HCT116 (cell line): ENCODE data around the gene POFUT1. TPM values are rescaled to one million over a fixed set of nuclear protein-coding genes. Genes with fewer than 3 reads are reported as not detected.

Source experiments
- ATAC-seq: fragments of 200-7000 bp; cut with Tn5 transposase; 2 replicates; pipeline ENCODE4 v1.9.1; 2020; ENCODE audit warnings: mild to moderate bottlenecking, moderate library complexity
- BruUV-seq: library from RNA; stranded (reverse); fragments of 400-500 nt; replicated peaks from 2 replicates; lab custom pipeline; 2021; lab: Mats Ljungman, UMichigan
- CTCF ChIA-PET: fragments of 300-600 bp; sonication (Branson Sonifier 250); formaldehyde crosslinking; loops from one replicate; lab custom pipeline; 2021; ENCODE audit warnings: antibody characterized with exemption; lab: Charles Lee
- POLR2A ChIA-PET: fragments of 300-600, 350-600 bp; sonication (Branson Sonifier 250); formaldehyde crosslinking; loops from one replicate; lab custom pipeline; 2021; ENCODE audit warnings: antibody characterized with exemption; lab: Charles Lee
- RAD21 ChIA-PET, 2 experiments: fragments of 300-600 bp; sonication (Branson Sonifier 250); formaldehyde crosslinking; loops; one replicate each; lab custom pipeline; 2023; ENCODE audit warnings: low total read pairs in 2 of 2; ENCODE audit not compliant: uncharacterized antibody in 2 of 2, unreplicated experiment in 2 of 2, low non-redundant PET in 1 of 2; lab: Charles Lee
- DNase-seq: peaks from one replicate; pipeline ENCODE4 v3.0.0-alpha.2; 2010; ENCODE audit warnings: low read depth, low spot score
- H2AFZ ChIP-seq: fragments of 200-600 bp; shearing (Covaris generic), sonication (generic); 2 replicates; pipeline ENCODE4 v1.6.1; 2017; ENCODE audit warnings: low read depth, mixed run types, mixed read lengths, antibody characterized with exemption, low read length; ENCODE audit not compliant: poor library complexity, severe bottlenecking
- H3K27ac ChIP-seq: 2 replicates; pipeline ENCODE4 v1.5.1; 2012; ENCODE audit warnings: low read depth, low read length
- H3K27me3 ChIP-seq: fragments of 200-600 bp; sonication (generic); 2 replicates; pipeline ENCODE4 v1.6.1; 2016; ENCODE audit warnings: mixed run types, low read length, mixed read lengths; ENCODE audit not compliant: insufficient read depth
- H3K36me3 ChIP-seq, 2 experiments: fragments of 200-500 bp in 1 of 2; fragments of 200-600 bp in 1 of 2; sonication (Bioruptor generic) in 1 of 2; sonication (generic) in 1 of 2; 2 replicates each; pipeline versions ENCODE4 v1.5.1 to v1.6.1; 2014 to 2016; ENCODE audit warnings: low read length in 2 of 2, inconsistent platforms in 1 of 2, mixed read lengths in 1 of 2, mixed run types in 1 of 2; ENCODE audit not compliant: insufficient read depth in 2 of 2, control insufficient read depth in 1 of 2
- H3K4me1 ChIP-seq, 2 experiments: fragments of 200-600 bp in 1 of 2; sonication (generic) in 1 of 2; 2 replicates each; pipeline versions ENCODE4 v1.5.1 to v1.6.1; 2012 to 2017; ENCODE audit warnings: low read length in 2 of 2, inconsistent platforms in 1 of 2, mild to moderate bottlenecking in 1 of 2, mixed read lengths in 1 of 2, mixed run types in 1 of 2, moderate library complexity in 1 of 2; ENCODE audit not compliant: insufficient read depth in 2 of 2, control insufficient read depth in 1 of 2
- H3K4me2 ChIP-seq: fragments of 200-600 bp; sonication (generic); 2 replicates; pipeline ENCODE4 v1.6.1; 2017; ENCODE audit warnings: mixed run types, low read length, mixed read lengths
- H3K4me3 ChIP-seq, 2 experiments: fragments of 200-600 bp in 1 of 2; sonication (generic) in 1 of 2; replicated peaks in 1 of 2; 2 replicates each; pipeline ENCODE4 v1.5.1; 2011 to 2016; ENCODE audit warnings: low read length in 2 of 2, control low read depth in 1 of 2, low read depth in 1 of 2, mild to moderate bottlenecking in 1 of 2, mixed read lengths in 1 of 2, mixed run types in 1 of 2
- H3K79me2 ChIP-seq: fragments of 200-600 bp; sonication (generic); 2 replicates; pipeline ENCODE4 v1.6.1; 2017; ENCODE audit warnings: mild to moderate bottlenecking, mixed run types, low read length, moderate library complexity, mixed read lengths; ENCODE audit not compliant: insufficient read depth
- H3K9ac ChIP-seq: fragments of 200-600 bp; sonication (generic); 2 replicates; pipeline ENCODE4 v1.6.1; 2016; ENCODE audit warnings: low read length, mixed read lengths
- H3K9me2 ChIP-seq: fragments of 200-600 bp; sonication (generic), shearing (Covaris generic); 2 replicates; pipeline ENCODE4 v1.6.1; 2017; ENCODE audit warnings: mixed run types, mild to moderate bottlenecking, moderate library complexity; ENCODE audit not compliant: insufficient read depth
- H3K9me3 ChIP-seq, 2 experiments: fragments of 200-500 bp in 1 of 2; fragments of 200-600 bp in 1 of 2; sonication (Bioruptor generic) in 1 of 2; sonication (generic) in 1 of 2; 2 replicates each; pipeline ENCODE4 v1.6.1; 2014 to 2017; ENCODE audit warnings: low read length in 2 of 2, mixed read lengths in 2 of 2, inconsistent platforms in 1 of 2, low read depth in 1 of 2, mild to moderate bottlenecking in 1 of 2, mixed run types in 1 of 2, moderate library complexity in 1 of 2; ENCODE audit not compliant: control insufficient read depth in 1 of 2, insufficient read depth in 1 of 2
- H4K20me1 ChIP-seq: fragments of 200-600 bp; sonication (generic), shearing (Covaris generic); 2 replicates; pipeline ENCODE4 v1.6.1; 2017; ENCODE audit warnings: mixed run types, mild to moderate bottlenecking, moderate library complexity; ENCODE audit not compliant: insufficient read depth
- CBX3 ChIP-seq: IDR thresholded peaks from 2 replicates; pipeline ENCODE4 v1.6.1; 2012; ENCODE audit warnings: low read depth
- CEBPB ChIP-seq: IDR thresholded peaks from 2 replicates; pipeline ENCODE4 v1.6.1; 2012; ENCODE audit warnings: low read depth
- EGR1 ChIP-seq: IDR thresholded peaks from 2 replicates; pipeline ENCODE4 v1.6.1; 2012; ENCODE audit warnings: low read depth
- ELF1 ChIP-seq: IDR thresholded peaks from 2 replicates; pipeline ENCODE4 v1.6.1; 2012; ENCODE audit warnings: low read depth, borderline replicate concordance
- POLR2A ChIP-seq: IDR thresholded peaks from 2 replicates; pipeline ENCODE4 v1.7.0; 2011; ENCODE audit warnings: borderline replicate concordance; ENCODE audit not compliant: insufficient read depth, insufficient read length; ENCODE audit errors: extremely low read depth
- POLR2AphosphoS5 ChIP-seq: IDR thresholded peaks from 2 replicates; pipeline ENCODE4 v1.6.1; 2011; ENCODE audit warnings: mild to moderate bottlenecking, low read depth, low read length, moderate library complexity
- RAD21 ChIP-seq: IDR thresholded peaks from 2 replicates; pipeline ENCODE4 v1.6.1; 2012; ENCODE audit warnings: low read depth, mild to moderate bottlenecking
- SIN3A ChIP-seq: IDR thresholded peaks from 2 replicates; pipeline ENCODE4 v1.6.1; 2012; ENCODE audit warnings: low read depth
- SP1 ChIP-seq: IDR thresholded peaks from 2 replicates; pipeline ENCODE4 v1.6.1; 2012; ENCODE audit warnings: low read depth
- ZFX ChIP-seq: fragments of 450-650 bp; IDR thresholded peaks from 2 replicates; pipeline ENCODE4 v1.6.1; 2017
- intact Hi-C: fragments of 100-400 bp; cut with micrococcal nuclease; formaldehyde crosslinking; loops from 2 replicates; pipeline ENCODE4 v1.10.0; 2022
- total RNA-seq: library from RNA; stranded (reverse); gene quantifications from one replicate; pipeline ENCODE4 v1.2.1, GENCODE V29; 2021; ENCODE audit not compliant: unreplicated experiment
- TF ChIP-seq, protein P1 (sequence below): IDR thresholded peaks from 2 replicates; pipeline ENCODE4 v1.6.1; 2011; ENCODE audit warnings: mild to moderate bottlenecking, low read length, moderate library complexity; ENCODE audit not compliant: insufficient replicate concordance; ENCODE audit errors: extremely low read depth
- TF ChIP-seq, protein P2 (sequence below): IDR thresholded peaks from 2 replicates; pipeline ENCODE4 v1.6.1; 2012; ENCODE audit warnings: low read depth
- TF ChIP-seq, protein P3 (sequence below), 3 experiments: fragments of 200-600 bp in 1 of 3; sonication (generic) in 1 of 3; IDR thresholded peaks in 2 of 3; conservative IDR thresholded peaks in 1 of 3; 2 replicates each; pipeline ENCODE4 v1.5.1; 2012 to 2017; ENCODE audit warnings: low read depth in 2 of 3, low read length in 2 of 3, antibody characterized with exemption in 1 of 3, borderline replicate concordance in 1 of 3, control low read depth in 1 of 3, mild to moderate bottlenecking in 1 of 3, mixed read lengths in 1 of 3, mixed run types in 1 of 3, moderate library complexity in 1 of 3; ENCODE audit not compliant: insufficient read depth in 1 of 3
- TF ChIP-seq, protein P4 (sequence below): IDR thresholded peaks from 2 replicates; pipeline ENCODE4 v1.6.1; 2012

Gene POFUT1
- total RNA-seq, 1 experiment from 2014 or later: 34.5 TPM

DNA sequence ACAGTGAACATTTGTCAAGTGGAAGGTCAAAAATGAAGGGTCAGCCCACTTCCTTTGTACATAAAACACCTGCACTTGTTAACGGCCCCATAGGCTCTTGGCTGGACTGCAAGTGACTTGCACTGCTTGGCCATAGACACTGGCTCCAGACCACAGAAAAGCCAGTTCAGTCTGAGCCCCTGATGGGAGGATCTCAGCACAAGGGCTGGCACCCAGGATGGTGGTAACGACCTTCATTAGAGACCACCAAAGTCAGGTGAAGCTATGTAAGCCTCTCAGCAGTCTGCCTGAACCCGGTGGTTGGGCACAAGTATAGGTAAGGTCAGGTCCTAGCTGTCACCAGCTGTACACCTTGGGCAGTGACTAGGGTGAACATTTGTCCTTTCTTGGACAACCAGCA, 16.3 kb upstream of the POFUT1 start:
- ChIA-PET RAD21 (no interaction called here), CTCF (no interaction called here), POLR2A (no interaction called here)
- no TSS peak for BruUV-seq
- Histone ChIP-seq H3K4me3 (no peak overlapping the region), H3K4me2 (no peak overlapping the region), H3K9ac (no peak overlapping the region), H3K27ac (no peak overlapping the region), H2AFZ (no peak overlapping the region), H3K27me3 (no peaks in the 10 kb centered on the region), H3K9me2 (no peaks in the 10 kb centered on the region), H4K20me1 (no peaks in the 10 kb centered on the region), H3K79me2 (no peaks in the 10 kb centered on the region; the same call in none of the 2 replicates), H3K4me1 (no peaks in the 10 kb centered on the region), H3K36me3 (peaks cover 15 to 19% of the 10 kb centered on the region in 2 experiments; a peak in 3 of 4 replicates), H3K9me3 (no peaks in the 10 kb centered on the region)
- ATAC-seq (peak; percentile 13; the same call in 1 of the 2 replicates), DNase-seq (no peak)
- TF ChIP-seq POLR2A (no peak), EGR1 (no peak), ELF1 (no peak), RAD21 (no peak), CEBPB (no peak), CBX3 (no peak)
- TF ChIP-seq, protein P1, sequence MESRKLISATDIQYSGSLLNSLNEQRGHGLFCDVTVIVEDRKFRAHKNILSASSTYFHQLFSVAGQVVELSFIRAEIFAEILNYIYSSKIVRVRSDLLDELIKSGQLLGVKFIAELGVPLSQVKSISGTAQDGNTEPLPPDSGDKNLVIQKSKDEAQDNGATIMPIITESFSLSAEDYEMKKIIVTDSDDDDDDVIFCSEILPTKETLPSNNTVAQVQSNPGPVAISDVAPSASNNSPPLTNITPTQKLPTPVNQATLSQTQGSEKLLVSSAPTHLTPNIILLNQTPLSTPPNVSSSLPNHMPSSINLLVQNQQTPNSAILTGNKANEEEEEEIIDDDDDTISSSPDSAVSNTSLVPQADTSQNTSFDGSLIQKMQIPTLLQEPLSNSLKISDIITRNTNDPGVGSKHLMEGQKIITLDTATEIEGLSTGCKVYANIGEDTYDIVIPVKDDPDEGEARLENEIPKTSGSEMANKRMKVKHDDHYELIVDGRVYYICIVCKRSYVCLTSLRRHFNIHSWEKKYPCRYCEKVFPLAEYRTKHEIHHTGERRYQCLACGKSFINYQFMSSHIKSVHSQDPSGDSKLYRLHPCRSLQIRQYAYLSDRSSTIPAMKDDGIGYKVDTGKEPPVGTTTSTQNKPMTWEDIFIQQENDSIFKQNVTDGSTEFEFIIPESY: no peak
- intact Hi-C loops: no loop called here

DNA sequence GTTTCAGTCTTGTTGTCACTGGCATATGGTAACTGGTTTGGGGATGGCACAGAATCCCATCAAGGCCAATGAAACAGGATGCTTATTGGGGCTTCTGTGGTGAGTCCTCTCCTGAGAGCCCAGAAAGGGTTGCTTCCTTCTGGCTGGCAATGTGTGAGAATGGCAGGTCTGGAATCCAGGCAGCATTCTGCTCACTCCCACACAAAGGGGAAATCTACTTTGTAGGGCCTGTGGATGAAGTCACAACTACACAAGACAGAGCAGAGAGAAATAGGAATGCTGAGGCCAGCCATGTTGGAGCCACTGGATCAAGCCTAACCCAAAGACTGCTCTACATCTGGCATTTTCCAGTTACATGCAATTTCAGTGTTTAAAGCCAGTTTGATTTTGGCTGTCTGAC, 15.8 kb upstream of the POFUT1 start:
- DNase-seq: no peak
- intact Hi-C loops: no loop called here
- Histone ChIP-seq H3K9ac (no peak overlapping the region), H3K9me3 (no peaks in the 10 kb centered on the region), H3K9me2 (no peaks in the 10 kb centered on the region), H3K4me2 (no peak overlapping the region), H4K20me1 (no peaks in the 10 kb centered on the region), H3K79me2 (peaks cover 3% of the 10 kb centered on the region), H3K27me3 (no peaks in the 10 kb centered on the region), H2AFZ (no peak overlapping the region), H3K4me3 (no peak overlapping the region), H3K36me3 (peaks cover 15 to 22% of the 10 kb centered on the region in 2 experiments; a peak in 3 of 4 replicates), H3K27ac (no peak overlapping the region), H3K4me1 (no peaks in the 10 kb centered on the region)
- RAD21 ChIA-PET: no interaction called here
- POLR2A ChIA-PET: no interaction called here
- ATAC-seq: no peak
- CTCF ChIA-PET: no interaction called here
- no TSS peak for BruUV-seq
- TF ChIP-seq, protein P2, sequence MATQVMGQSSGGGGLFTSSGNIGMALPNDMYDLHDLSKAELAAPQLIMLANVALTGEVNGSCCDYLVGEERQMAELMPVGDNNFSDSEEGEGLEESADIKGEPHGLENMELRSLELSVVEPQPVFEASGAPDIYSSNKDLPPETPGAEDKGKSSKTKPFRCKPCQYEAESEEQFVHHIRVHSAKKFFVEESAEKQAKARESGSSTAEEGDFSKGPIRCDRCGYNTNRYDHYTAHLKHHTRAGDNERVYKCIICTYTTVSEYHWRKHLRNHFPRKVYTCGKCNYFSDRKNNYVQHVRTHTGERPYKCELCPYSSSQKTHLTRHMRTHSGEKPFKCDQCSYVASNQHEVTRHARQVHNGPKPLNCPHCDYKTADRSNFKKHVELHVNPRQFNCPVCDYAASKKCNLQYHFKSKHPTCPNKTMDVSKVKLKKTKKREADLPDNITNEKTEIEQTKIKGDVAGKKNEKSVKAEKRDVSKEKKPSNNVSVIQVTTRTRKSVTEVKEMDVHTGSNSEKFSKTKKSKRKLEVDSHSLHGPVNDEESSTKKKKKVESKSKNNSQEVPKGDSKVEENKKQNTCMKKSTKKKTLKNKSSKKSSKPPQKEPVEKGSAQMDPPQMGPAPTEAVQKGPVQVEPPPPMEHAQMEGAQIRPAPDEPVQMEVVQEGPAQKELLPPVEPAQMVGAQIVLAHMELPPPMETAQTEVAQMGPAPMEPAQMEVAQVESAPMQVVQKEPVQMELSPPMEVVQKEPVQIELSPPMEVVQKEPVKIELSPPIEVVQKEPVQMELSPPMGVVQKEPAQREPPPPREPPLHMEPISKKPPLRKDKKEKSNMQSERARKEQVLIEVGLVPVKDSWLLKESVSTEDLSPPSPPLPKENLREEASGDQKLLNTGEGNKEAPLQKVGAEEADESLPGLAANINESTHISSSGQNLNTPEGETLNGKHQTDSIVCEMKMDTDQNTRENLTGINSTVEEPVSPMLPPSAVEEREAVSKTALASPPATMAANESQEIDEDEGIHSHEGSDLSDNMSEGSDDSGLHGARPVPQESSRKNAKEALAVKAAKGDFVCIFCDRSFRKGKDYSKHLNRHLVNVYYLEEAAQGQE: no peak
- TF ChIP-seq CBX3 (no peak), SP1 (no peak), SIN3A (no peak), ZFX (no peak), POLR2AphosphoS5 (no peak)
- TF ChIP-seq, protein P3, sequence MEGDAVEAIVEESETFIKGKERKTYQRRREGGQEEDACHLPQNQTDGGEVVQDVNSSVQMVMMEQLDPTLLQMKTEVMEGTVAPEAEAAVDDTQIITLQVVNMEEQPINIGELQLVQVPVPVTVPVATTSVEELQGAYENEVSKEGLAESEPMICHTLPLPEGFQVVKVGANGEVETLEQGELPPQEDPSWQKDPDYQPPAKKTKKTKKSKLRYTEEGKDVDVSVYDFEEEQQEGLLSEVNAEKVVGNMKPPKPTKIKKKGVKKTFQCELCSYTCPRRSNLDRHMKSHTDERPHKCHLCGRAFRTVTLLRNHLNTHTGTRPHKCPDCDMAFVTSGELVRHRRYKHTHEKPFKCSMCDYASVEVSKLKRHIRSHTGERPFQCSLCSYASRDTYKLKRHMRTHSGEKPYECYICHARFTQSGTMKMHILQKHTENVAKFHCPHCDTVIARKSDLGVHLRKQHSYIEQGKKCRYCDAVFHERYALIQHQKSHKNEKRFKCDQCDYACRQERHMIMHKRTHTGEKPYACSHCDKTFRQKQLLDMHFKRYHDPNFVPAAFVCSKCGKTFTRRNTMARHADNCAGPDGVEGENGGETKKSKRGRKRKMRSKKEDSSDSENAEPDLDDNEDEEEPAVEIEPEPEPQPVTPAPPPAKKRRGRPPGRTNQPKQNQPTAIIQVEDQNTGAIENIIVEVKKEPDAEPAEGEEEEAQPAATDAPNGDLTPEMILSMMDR (IDR thresholded peaks at IDR 0.05 in 2 of 3, conservative IDR thresholded peaks at IDR 0.05 in 1 of 3; ENCODE audit: borderline replicate concordance in 1 of 3, insufficient read depth in 1 of 3, low read depth in 2 of 3, low read length in 2 of 3): no peak
- TF ChIP-seq, protein P4, sequence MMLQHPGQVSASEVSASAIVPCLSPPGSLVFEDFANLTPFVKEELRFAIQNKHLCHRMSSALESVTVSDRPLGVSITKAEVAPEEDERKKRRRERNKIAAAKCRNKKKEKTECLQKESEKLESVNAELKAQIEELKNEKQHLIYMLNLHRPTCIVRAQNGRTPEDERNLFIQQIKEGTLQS: no peak
